Psoas muscle (tissue), 8 donors: Measurements from ENCODE around the gene EXTL2. TPM values are rescaled to one million over a fixed set of nuclear protein-coding genes. Genes with fewer than 3 reads are reported as not detected.
A peak's percentile ranks its signal among the peaks of the same experiment; 100 is the strongest.
"Not testable (repeated sequence)": the region's sequence is repeated elsewhere in the genome, so short reads cannot be mapped to it uniquely, and the experiment has no call there.

Experiments
- ATAC-seq, 4 donors: fragments of 200-7000 bp; cut with Tn5 transposase; one replicate each; pipeline ENCODE4 v1.9.1; 2020; ENCODE audit warnings: moderate library complexity in 3 of 4, mild to moderate bottlenecking in 2 of 4
- DNase-seq, 2 donors: peaks; one replicate each; pipeline ENCODE4 v3.0.0-alpha.2; 2020
- H3K27ac ChIP-seq: fragments of 200-600 bp; one replicate; pipeline ENCODE4 v1.8.0; 2022
- H3K27me3 ChIP-seq, 3 donors: fragments of 200-600 bp in 1 of 3; one replicate each; pipeline versions ENCODE4 v1.6.1 to v1.8.0; 2013 to 2022; ENCODE audit warnings: low read length in 2 of 3, mild to moderate bottlenecking in 2 of 3, moderate library complexity in 1 of 3; ENCODE audit not compliant: insufficient read depth in 3 of 3
- H3K36me3 ChIP-seq, 2 donors: fragments of 200-600 bp in 1 of 2; one replicate each; pipeline versions ENCODE4 v1.6.1 to v1.8.0; 2013 to 2022; ENCODE audit warnings: low read depth in 1 of 2, mild to moderate bottlenecking in 1 of 2, moderate library complexity in 1 of 2; ENCODE audit not compliant: insufficient read depth in 1 of 2
- H3K4me1 ChIP-seq: fragments of 200-600 bp; one replicate; pipeline ENCODE4 v1.8.0; 2022
- H3K4me3 ChIP-seq: fragments of 200-600 bp; one replicate; pipeline ENCODE4 v1.8.0; 2022; ENCODE audit warnings: mild to moderate bottlenecking
- H3K9me3 ChIP-seq: fragments of 200-600 bp; one replicate; pipeline ENCODE4 v1.8.0; 2022
- WGBS, 3 donors: extraction: QIAGEN DNeasy Blood & Tissue Kit; methylation state at CpG; one replicate each; pipeline versions ENCODE4 v1.1.6 to v1.1.7; 2013; 5-methylcytosine and 5-hydroxymethylcytosine counted together
- intact Hi-C, 2 donors: fragments of 100-400 bp; cut with DNase I; formaldehyde crosslinking; loops; one replicate each; pipeline versions ENCODE4 v1.11.0 to v1.14.2; 2022
- polyA plus RNA-seq, 3 donors: library from polyadenylated mRNA; stranded (reverse); fragments of 200-250 nt; gene quantifications; one replicate each; pipeline ENCODE4 v1.2.3, GENCODE V29; 2013
- total RNA-seq, 4 donors: library from RNA; stranded (reverse); fragmentation: NEBNext Ultra II Directional in 2 of 4; extraction: Animal tissue kit (Norgen Biotek cat#: 25700) in 2 of 4; gene quantifications; one replicate each; pipeline versions ENCODE4 v1.2.1 to v1.2.4, GENCODE V29; 2021 to 2023
- TF ChIP-seq, protein P1 (sequence below): fragments of 200-600 bp; IDR thresholded peaks from one replicate; pipeline ENCODE4 v1.8.0; 2022; ENCODE audit warnings: antibody characterized with exemption
- donor health status: healthy with polysubstance abuse.
- donor health status: DM: no; HTN: no; CAD: no; lungs with moderate emphysema.
- donor health status: Bipolar disorder and iron deficiency.
- donor health status: healthy.
- donor health status: DM: yes; HTN: yes; CAD: no.
- donor health status: DM: no; HTN: no; CAD: no.
- donor health status: DM: no; HTN: no; CAD: no.
- donor health status: DM: yes; HTN: yes; CAD: no.

EXTL2 gene
- total and polyA plus RNA-seq, 7 donors: 3.3 to 14.7 (median 3.9) TPM

DNA sequence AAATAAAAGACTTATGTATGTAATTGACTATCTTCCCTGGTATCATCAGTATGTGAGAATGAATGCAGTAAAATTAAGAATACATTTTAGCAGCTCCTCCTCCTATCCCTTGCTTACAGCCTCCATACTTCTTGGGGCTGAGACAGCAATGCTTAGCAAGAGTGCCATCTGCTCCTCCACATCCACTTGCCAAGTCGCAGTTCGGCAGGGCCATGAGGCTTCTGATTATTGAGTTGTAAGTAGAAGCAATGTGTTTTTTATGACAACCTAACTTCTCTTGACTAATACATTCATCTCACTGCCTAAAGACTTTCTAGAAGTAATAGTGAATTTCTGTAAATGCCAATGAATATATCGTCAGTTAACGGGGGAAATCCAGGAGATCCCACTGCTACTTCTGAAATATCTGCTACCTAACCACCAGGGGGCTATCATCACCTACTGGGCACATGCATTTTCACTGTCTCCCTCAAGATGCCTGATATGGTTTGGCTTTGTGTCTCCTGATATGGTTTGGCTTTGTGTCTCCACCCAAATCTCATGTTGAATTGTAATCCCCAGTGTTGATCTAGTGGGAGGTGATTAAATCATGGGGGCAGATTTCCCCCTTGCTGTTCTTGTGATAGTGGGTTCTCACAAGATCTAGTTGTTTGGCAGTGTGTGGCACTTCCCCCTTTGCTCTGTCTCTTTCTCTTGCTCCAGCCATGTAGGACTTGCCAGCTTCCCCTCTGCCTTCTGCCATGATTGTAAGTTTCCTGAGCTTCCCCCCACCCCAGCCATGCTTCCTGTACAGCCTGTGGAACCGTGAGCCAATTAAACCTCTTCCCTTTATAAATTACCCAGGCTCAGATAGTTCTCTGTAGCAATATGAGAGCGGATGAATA, 59.6 kb downstream of the EXTL2 start:
- WGBS, 3 donors: 68 to 72% (median 70%) methylated on average over 6 of the region's 6 CpGs
- ATAC-seq (no peak), DNase-seq (no peak)
- Histone ChIP-seq H3K27me3 (peaks cover 0 to 3% (median 0%) of the 10 kb centered on the region in 3 donors), H3K27ac (no peak overlapping the region), H3K36me3 (no peaks in the 10 kb centered on the region), H3K9me3 (no peaks in the 10 kb centered on the region), H3K4me3 (no peak overlapping the region), H3K4me1 (no peaks in the 10 kb centered on the region)
- intact Hi-C loops: no loop called here
- TF ChIP-seq, protein P1, sequence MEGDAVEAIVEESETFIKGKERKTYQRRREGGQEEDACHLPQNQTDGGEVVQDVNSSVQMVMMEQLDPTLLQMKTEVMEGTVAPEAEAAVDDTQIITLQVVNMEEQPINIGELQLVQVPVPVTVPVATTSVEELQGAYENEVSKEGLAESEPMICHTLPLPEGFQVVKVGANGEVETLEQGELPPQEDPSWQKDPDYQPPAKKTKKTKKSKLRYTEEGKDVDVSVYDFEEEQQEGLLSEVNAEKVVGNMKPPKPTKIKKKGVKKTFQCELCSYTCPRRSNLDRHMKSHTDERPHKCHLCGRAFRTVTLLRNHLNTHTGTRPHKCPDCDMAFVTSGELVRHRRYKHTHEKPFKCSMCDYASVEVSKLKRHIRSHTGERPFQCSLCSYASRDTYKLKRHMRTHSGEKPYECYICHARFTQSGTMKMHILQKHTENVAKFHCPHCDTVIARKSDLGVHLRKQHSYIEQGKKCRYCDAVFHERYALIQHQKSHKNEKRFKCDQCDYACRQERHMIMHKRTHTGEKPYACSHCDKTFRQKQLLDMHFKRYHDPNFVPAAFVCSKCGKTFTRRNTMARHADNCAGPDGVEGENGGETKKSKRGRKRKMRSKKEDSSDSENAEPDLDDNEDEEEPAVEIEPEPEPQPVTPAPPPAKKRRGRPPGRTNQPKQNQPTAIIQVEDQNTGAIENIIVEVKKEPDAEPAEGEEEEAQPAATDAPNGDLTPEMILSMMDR: peak; percentile 27

DNA sequence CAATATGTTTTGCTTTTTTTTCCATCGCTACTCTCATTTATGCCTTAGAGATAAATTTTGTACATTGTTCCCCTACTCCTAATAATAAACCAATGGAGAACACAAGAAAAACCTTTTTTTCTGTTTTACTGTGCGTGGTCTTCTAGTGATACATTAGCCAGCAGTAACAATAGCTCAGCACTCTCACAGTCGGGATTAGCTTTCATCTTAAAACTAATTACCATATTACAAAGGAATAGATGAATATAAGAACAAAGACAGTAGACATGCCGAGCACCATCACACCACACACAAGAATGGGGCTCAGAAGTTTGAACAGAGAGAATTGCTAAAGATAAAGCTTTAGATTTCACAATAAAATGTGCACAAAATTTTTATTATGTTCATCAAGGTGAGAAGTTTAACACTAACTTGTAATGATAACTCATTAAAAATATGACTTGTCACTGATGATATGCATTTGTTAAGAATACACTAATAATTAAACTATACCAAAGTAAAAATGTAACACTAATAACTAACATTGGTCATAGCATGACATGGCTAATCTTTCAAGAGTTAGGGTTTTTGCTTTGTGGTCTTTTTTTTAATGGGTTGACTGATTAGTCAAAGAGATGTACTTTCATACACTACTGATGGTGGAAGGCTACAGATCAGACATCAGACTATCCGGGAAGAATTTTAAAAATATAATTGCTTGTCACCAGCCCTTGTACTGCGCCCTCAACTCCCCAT, 61.8 kb downstream of the EXTL2 start:
- 81 to 82% (median 82%) methylated on average over 6 of the region's 6 CpGs for WGBS, 3 donors
- intact Hi-C loops: no loop called here
- Histone ChIP-seq H3K27ac (no peak overlapping the region), H3K4me3 (no peak overlapping the region), H3K36me3 (no peaks in the 10 kb centered on the region), H3K9me3 (peaks cover 7% of the 10 kb centered on the region), H3K27me3 (peaks cover 0 to 3% (median 0%) of the 10 kb centered on the region in 3 donors), H3K4me1 (no peaks in the 10 kb centered on the region)
- ATAC-seq (no peak), DNase-seq (no peak)
- TF ChIP-seq, protein P1: no peak

DNA sequence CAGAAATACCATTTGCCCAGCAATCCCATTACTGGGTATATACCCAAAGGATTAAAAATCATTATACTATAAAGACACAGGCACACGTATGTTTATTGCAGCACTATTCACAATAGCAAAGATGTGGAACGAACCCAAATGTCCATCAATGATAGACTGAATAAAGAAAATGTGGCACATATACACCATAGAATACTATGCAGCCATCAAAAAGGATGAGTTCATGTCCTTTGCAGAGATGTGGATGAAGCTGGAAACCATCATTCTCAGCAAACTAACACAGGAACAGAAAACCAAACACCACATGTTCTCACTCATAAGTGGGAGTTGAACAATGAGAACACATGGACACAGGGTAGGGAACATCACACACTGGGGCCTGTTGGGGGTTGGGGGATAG, 69.0 kb downstream of the EXTL2 start:
- DNase-seq, H3K27me3 ChIP-seq, ATAC-seq, H3K27ac ChIP-seq, H3K4me1 ChIP-seq, intact Hi-C loops, H3K4me3 ChIP-seq, H3K36me3 ChIP-seq: not testable (repeated sequence)
- WGBS, 3 donors: 80 to 94% (median 81%) methylated on average over 2 of the region's 2 CpGs
- peaks cover 12% of the 10 kb centered on the region for H3K9me3 ChIP-seq

Other genes starting within 250 kb of the EXTL2 start
- gene VCAM1, start 175.1 kb downstream of the EXTL2 start, total RNA-seq: 1 to 10 TPM; 2.1 to 8.8 (median 4.6) TPM
- 1 to 10 TPM in 1 of 3 donors, under 1 TPM in 2; 0.60 to 2.0 (median 0.91) TPM for gene VCAM1, start 175.1 kb downstream of the EXTL2 start, polyA plus RNA-seq
- 1 to 10 TPM; 4.8 to 5.7 (median 5.1) TPM for gene SLC30A7, start 1.2 kb upstream of the EXTL2 start, total RNA-seq
- 1 to 10 TPM; 1.0 to 1.8 (median 1.6) TPM for gene SLC30A7, start 1.2 kb upstream of the EXTL2 start, polyA plus RNA-seq
- gene DPH5, start 130.9 kb upstream of the EXTL2 start, total RNA-seq: 10 to 100 TPM; 18.6 to 32.2 (median 29.7) TPM
- 10 to 100 TPM; 24.9 to 44.0 (median 31.1) TPM for gene DPH5, start 130.9 kb upstream of the EXTL2 start, polyA plus RNA-seq